Naive thymus-derived CD8-positive, alpha-beta T cell (primary cell): Measurements from ENCODE around the gene SRBD1. TPM values are rescaled to one million over a fixed set of nuclear protein-coding genes. Genes with fewer than 3 reads are reported as not detected.

Source experiments
- ATAC-seq, 2 donors: fragments of 150-1000 bp; cut with Tn5 transposase in 1 of 2; sonication (Bioruptor Pico), chemical (Tn5 transposase) in 1 of 2; 1 replicate in 1 of 2; 2 replicates in 1 of 2; pipeline ENCODE4 v1.10.0; 2021; ENCODE audit warnings: mild to moderate bottlenecking in 2 of 2, moderate library complexity in 2 of 2
- POLR2A ChIA-PET: fragments of 350-600 bp; sonication (Branson Sonifier 250); formaldehyde crosslinking; loops from one replicate; lab custom pipeline; 2021; ENCODE audit warnings: antibody characterized with exemption; lab: Charles Lee
- DNase-seq, 10 donors: peaks; one replicate each; pipeline versions ENCODE4 v3.0.0 to v3.0.0-alpha.2; 2020 to 2022
- H3K27ac Mint-ChIP-seq, 10 donors: one replicate each; pipeline ENCODE4 v1.8.0; 2020 to 2022; ENCODE audit warnings: mild to moderate bottlenecking in 10 of 10, mixed read lengths in 10 of 10, moderate library complexity in 4 of 10, inconsistent platforms in 1 of 10
- H3K27me3 Mint-ChIP-seq, 5 donors: one replicate each; pipeline ENCODE4 v1.8.0; 2021 to 2022; ENCODE audit warnings: mixed read lengths in 5 of 5
- H3K36me3 Mint-ChIP-seq, 3 donors: one replicate each; pipeline ENCODE4 v1.8.0; 2020 to 2022; ENCODE audit warnings: mixed read lengths in 3 of 3, mild to moderate bottlenecking in 2 of 3, inconsistent platforms in 1 of 3
- H3K4me1 Mint-ChIP-seq, 4 donors: one replicate each; pipeline ENCODE4 v1.8.0; 2021 to 2022; ENCODE audit warnings: mixed read lengths in 4 of 4
- H3K4me3 Mint-ChIP-seq, 10 donors: one replicate each; pipeline ENCODE4 v1.8.0; 2020 to 2022; ENCODE audit warnings: mild to moderate bottlenecking in 10 of 10, mixed read lengths in 10 of 10, moderate library complexity in 6 of 10, inconsistent platforms in 1 of 10
- H3K9me3 Mint-ChIP-seq, 9 donors: one replicate each; pipeline ENCODE4 v1.8.0; 2020 to 2022; ENCODE audit warnings: mixed read lengths in 9 of 9, mild to moderate bottlenecking in 3 of 9, inconsistent platforms in 1 of 9, moderate library complexity in 1 of 9
- polyA plus RNA-seq, 3 donors: library from polyadenylated mRNA; unstranded; fragments of 300-500 nt; fragmentation: Illumina TruSeq; gene quantifications; one replicate each; pipeline ENCODE4 v1.2.3, GENCODE V29; 2021
- total RNA-seq, 8 experiments: library from RNA in 2 of 8; stranded (reverse) in 2 of 8; gene quantifications; one replicate each; pipeline ENCODE4 v1.2.3 and lab custom pipeline; 2021 to 2026

SRBD1 gene
- total and polyA plus RNA-seq, 5 experiments from 2014 or later = 13.2 to 26.3 (median 14.5) TPM

DNA sequence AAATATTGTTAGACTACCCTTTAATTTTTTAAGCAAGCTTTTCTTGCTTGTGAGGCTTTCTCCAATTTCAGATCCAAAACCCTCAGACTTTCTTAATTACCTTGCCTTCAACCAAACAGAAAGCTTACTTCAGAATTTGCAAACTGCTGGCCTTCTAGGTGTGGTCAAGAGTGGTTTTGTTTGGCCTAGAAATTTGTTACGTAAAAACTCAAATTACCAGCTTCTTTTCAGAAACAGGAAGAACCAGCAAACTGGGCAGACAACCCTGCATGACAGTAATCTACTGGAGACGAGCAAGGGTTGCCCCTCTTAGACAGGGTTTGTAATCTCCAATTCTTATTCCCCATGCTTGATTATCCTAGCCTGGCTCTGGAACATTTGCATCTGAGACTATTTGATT lies 27.1 kb downstream of the SRBD1 start:
- H3K4me1 Mint-ChIP-seq = peaks cover 14 to 23% (median 15%) of the 10 kb centered on the region in 4 donors
- H3K27me3 Mint-ChIP-seq = no peaks in the 10 kb centered on the region
- no peak overlapping the region for H3K27ac Mint-ChIP-seq
- ATAC-seq (no peak), DNase-seq (no peak)
- POLR2A ChIA-PET = no interaction called here
- no peak overlapping the region for H3K4me3 Mint-ChIP-seq
- no peaks in the 10 kb centered on the region for H3K9me3 Mint-ChIP-seq
- H3K36me3 Mint-ChIP-seq = peaks cover 5 to 17% (median 8%) of the 10 kb centered on the region in 3 donors

DNA sequence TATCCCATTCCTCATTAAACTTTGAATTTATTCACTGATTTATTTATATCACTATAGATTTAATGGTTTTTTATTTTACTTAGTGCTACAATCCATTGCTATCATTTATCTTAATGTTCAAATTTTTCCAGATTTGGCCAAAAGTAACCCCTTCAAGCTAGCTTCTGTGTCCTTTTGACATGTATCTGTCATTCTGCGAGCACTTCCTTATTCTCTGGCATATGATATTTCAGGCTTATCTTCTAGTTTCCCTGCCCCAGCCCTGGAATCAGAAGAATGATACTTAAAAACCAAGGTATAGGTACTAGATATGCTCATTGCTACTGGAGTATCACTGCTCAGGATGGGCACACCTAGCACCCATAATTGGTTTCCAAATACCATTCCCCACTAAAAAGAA lies 28.5 kb downstream of the SRBD1 start:
- DNase-seq (no peak), ATAC-seq (no peak)
- peaks cover under 1 to 10% (median 2%) of the 10 kb centered on the region in 4 donors for H3K4me1 Mint-ChIP-seq
- no peak overlapping the region for H3K4me3 Mint-ChIP-seq
- H3K27me3 Mint-ChIP-seq = no peaks in the 10 kb centered on the region
- POLR2A ChIA-PET = no interaction called here
- no peaks in the 10 kb centered on the region for H3K9me3 Mint-ChIP-seq
- H3K27ac Mint-ChIP-seq = no peak overlapping the region
- peaks cover 5 to 21% (median 13%) of the 10 kb centered on the region in 3 donors for H3K36me3 Mint-ChIP-seq

DNA sequence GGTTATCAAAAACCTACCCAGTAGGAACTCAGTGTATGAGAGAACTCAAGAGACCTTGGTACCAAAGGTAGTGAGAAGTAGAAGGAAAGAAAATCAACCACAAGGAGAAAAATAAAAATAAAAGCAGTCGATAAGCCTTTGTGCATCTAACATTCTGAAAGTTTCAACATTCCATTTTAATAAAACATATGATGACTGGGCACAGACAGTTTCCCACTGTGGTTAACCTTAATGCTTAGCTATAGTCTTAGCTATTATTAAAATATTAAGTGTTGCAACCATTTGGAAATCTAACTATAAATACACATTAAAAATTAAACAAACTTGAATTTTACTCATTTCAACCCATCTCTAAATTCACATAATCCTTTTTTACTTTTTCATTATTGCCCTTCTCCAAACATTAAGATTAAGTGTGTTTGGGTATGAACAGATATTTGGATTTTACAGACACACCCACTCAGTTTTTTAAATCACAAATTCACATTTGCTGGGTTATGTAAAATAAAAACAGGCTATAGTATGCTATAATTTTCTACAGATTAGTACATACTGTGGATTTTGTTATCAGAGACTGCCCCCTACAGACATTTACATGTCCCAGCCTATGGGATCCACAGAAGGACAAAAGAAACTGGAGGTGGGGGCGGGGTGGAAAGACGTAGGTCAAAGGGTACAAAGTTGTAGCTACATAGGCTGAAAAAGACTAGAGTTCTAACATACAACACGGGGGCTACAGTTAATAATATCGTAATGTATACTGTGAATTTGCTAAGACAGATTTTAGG lies 32.8 kb downstream of the SRBD1 start:
- Mint-ChIP-seq H3K27me3 (no peaks in the 10 kb centered on the region), H3K4me3 (no peak overlapping the region), H3K4me1 (peaks cover 0 to 3% (median under 1%) of the 10 kb centered on the region in 4 donors), H3K9me3 (no peaks in the 10 kb centered on the region), H3K27ac (peak overlapping the region in 1 of 10 donors; percentile 40), H3K36me3 (peaks cover 13 to 48% (median 25%) of the 10 kb centered on the region in 3 donors)
- POLR2A ChIA-PET = no interaction called here
- DNase-seq = peak in 4 of 10 donors; percentile 10 to 39 (median 19)
- ATAC-seq = peak; percentile 76 to 84

DNA sequence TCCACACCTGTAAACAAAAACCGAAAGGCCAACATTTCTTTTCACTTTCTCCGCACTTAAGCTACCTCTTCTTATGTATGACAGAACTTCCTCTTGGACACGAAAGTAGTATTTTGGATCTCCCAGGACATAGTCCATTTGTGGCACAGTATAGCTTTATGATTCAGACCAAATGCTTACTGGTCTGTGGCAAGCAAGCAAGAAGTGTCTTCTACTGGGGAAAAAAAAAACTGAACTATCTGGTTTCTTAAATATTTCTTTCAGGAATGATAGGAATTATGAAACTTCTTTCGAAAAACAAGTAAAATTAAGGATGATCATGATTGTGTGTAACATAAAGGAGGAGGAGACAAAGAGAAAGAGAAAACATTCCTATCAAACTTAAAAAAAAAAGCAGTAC lies 33.6 kb downstream of the SRBD1 start:
- no peaks in the 10 kb centered on the region for H3K27me3 Mint-ChIP-seq
- no peaks in the 10 kb centered on the region for H3K9me3 Mint-ChIP-seq
- no peak overlapping the region for H3K4me3 Mint-ChIP-seq
- peak overlapping the region in 2 of 10 donors; percentile 53 to 57 for H3K27ac Mint-ChIP-seq
- peaks cover 13 to 54% (median 32%) of the 10 kb centered on the region in 3 donors for H3K36me3 Mint-ChIP-seq
- peaks cover 0 to 3% (median under 1%) of the 10 kb centered on the region in 4 donors for H3K4me1 Mint-ChIP-seq
- ATAC-seq (no peak), DNase-seq (no peak)
- POLR2A ChIA-PET = interaction anchor here (0.6 kb wide), 1 partner anchor 68 kb away, joined by 3 read pairs; no protein-coding TSS in a partner anchor

DNA sequence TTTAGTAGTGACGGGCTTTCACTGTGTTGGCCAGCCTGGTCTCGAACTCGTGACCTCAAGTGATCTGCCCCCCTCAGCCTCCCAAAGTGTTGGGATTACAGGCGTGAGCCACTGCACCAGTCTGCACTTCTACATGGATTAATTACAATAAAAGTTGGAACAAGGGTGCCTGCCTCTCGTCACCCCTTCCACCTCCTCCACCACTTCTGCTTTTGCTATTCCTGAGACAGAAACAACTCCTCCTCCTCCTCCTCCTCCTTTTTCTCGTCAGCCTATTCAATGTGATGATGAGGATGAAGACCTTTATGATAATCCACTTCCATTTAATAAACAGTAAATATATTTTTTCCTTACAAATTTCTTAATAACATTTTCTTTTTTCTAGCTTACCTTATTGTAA lies 35.2 kb downstream of the SRBD1 start:
- POLR2A ChIA-PET = no interaction called here
- ATAC-seq (no peak), DNase-seq (no peak)
- no peak overlapping the region for H3K4me3 Mint-ChIP-seq
- H3K9me3 Mint-ChIP-seq = no peaks in the 10 kb centered on the region
- no peak overlapping the region for H3K27ac Mint-ChIP-seq
- no peaks in the 10 kb centered on the region for H3K27me3 Mint-ChIP-seq
- H3K36me3 Mint-ChIP-seq = peaks cover 9 to 57% (median 43%) of the 10 kb centered on the region in 3 donors
- peaks cover 0 to 4% (median 0%) of the 10 kb centered on the region in 4 donors for H3K4me1 Mint-ChIP-seq

DNA sequence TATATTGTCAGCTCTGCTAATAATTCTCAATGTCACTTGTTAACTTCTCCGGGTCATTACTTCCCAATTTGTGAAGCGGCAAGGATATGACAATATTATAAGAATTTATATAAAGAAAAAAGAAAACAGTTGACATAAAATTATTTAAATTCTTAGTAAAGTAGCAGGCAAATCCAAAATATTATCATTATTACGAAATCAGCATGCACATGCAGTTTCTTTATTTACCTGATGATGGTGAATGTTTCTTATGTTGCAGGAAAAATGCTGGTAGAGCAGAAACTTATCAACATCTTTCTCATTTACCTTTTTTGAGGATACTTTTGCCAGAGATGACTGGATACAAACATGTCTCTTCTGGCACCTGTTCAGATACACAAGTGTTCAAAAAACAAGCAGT lies 38.1 kb downstream of the SRBD1 start:
- Mint-ChIP-seq H3K9me3 (no peaks in the 10 kb centered on the region), H3K4me1 (peaks cover 3 to 21% (median 7%) of the 10 kb centered on the region in 4 donors), H3K36me3 (peaks cover 11 to 51% (median 50%) of the 10 kb centered on the region in 3 donors), H3K27me3 (no peaks in the 10 kb centered on the region), H3K27ac (no peak overlapping the region), H3K4me3 (no peak overlapping the region)
- DNase-seq (no peak), ATAC-seq (no peak)
- POLR2A ChIA-PET = no interaction called here

DNA sequence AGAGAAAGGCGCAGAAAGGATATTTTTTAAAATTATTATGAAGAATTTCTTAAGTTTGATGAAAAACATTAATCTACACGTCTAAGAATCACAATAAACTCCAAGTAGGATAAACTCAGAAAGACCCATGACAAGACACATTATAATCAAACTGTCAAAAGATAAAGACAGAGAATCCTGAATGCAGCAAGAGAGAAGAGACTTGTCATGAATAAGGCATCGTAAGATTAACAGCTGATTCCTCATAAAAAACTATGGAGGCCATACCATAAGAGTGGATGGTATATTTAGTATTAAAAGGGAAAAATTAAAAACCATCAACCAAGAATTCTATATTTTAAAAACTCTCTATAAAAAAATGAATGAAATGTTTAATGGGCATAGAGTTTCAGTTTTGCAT lies 39.1 kb downstream of the SRBD1 start:
- Mint-ChIP-seq H3K4me1 (peaks cover 4 to 26% (median 12%) of the 10 kb centered on the region in 4 donors), H3K36me3 (peaks cover 7 to 44% (median 42%) of the 10 kb centered on the region in 3 donors), H3K4me3 (no peak overlapping the region), H3K9me3 (no peaks in the 10 kb centered on the region), H3K27me3 (no peaks in the 10 kb centered on the region), H3K27ac (peak overlapping the region in 2 of 10 donors; percentile 26 to 69)
- POLR2A ChIA-PET = no interaction called here
- no peak for DNase-seq
- no peak for ATAC-seq

DNA sequence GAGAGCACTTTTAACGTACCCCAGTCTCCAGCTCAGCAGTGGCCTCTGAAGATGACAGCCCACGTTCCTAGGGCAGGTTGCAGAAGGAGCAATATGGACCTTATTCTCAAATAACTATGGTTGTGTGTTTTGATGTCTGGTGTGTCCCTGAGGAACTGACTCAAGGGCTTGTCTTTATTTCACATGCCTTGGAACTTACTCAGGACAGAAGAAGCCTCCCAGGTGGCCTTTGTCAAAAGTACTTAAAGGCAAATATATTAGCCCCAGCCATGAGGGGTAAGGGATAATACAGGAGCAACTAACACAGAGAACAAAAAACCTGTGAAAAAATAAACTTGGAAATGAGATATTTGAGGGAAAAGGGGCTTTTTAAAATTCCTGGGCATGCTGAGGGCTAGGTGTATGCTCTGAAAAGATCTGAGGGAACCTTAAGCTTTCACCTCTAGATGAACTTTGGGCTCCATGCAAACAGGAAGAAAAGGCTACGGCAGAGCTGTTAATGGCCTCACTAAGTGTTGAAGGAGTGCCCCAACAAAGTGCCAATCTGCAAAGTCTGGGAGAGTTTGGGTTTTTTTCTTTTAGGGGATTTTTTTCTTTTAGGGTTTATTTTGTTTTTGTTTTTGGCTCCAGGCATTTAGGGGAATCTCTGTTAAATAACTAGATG lies 40.3 kb downstream of the SRBD1 start:
- POLR2A ChIA-PET = no interaction called here
- no peak for DNase-seq
- no peak overlapping the region for H3K4me3 Mint-ChIP-seq
- H3K27ac Mint-ChIP-seq = peak overlapping the region in 7 of 10 donors; percentile 6 to 75 (median 12)
- ATAC-seq = no peak
- no peaks in the 10 kb centered on the region for H3K27me3 Mint-ChIP-seq
- H3K9me3 Mint-ChIP-seq = no peaks in the 10 kb centered on the region
- peaks cover 5 to 42% (median 40%) of the 10 kb centered on the region in 3 donors for H3K36me3 Mint-ChIP-seq
- H3K4me1 Mint-ChIP-seq = peaks cover 4 to 34% (median 14%) of the 10 kb centered on the region in 4 donors

DNA sequence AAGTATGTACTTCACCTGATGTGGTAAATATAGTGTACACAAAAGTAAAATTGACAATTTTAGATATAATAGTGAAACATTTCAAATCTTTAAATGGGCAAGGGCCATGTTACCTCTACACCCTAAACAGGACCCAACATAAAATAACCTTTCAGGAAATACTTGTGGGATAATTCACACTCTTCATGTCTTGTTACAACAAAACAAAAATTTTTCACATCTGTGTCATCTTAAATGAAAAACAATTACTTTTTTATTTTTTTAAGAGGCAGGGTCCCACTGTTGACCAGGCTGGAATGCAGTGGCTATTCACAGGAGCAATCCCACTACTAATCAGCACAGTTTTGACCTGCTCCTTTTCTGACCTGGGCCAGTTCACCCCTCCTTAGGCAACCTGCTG lies 42.1 kb downstream of the SRBD1 start:
- POLR2A ChIA-PET = no interaction called here
- no peak for ATAC-seq
- Mint-ChIP-seq H3K27ac (peak overlapping the region; percentile 70 to 98 (median 87)), H3K36me3 (peaks cover 5 to 39% (median 30%) of the 10 kb centered on the region in 3 donors), H3K4me3 (peak overlapping the region in 6 of 10 donors; percentile 7 to 50 (median 20)), H3K27me3 (no peaks in the 10 kb centered on the region), H3K9me3 (no peaks in the 10 kb centered on the region), H3K4me1 (peaks cover 7 to 47% (median 21%) of the 10 kb centered on the region in 4 donors)
- no peak for DNase-seq

DNA sequence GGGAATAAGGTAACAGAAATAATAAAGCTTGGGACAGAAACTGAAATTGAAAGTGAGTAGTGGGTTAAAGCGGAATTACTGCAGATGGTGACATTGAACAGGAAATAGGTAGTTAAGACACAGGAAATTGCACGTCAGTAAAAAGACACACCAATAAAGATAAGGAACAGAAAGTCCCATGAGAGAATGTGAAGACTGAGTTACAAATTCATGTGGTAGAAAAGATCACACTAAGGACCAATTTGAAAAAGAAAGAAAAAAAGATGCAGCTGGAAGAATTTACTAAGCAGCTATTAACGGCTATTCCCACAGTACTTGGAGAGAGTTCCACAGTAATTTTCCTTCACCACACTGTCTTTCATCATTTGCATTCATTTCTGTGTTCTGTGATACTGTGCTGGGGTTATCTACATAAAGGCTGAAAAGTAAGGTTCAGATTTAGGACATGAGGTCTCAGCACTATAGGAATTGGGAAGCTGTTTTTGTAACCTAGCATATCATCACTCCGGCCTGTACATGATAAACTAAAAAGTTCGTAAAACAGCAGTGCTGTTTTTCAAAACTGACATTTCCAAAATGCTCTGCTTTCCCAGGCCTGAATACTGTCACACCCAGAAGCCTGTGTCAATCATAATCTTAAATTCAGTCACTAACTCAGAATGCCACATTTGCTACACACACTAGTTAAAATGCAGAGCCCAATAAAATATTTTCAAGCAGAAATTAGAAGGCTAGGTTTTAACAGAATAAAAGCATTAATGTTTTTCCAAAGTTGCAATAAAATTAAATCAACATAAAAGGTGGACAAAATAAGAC lies 42.9 kb downstream of the SRBD1 start:
- DNase-seq (peak in 5 of 10 donors; percentile 9 to 83 (median 72)), ATAC-seq (peak; percentile 96 to 99)
- peaks cover 7 to 53% (median 27%) of the 10 kb centered on the region in 4 donors for H3K4me1 Mint-ChIP-seq
- POLR2A ChIA-PET = interaction anchor here (0.6 to 1.2 kb wide), 3 partner anchors 43 to 1843 kb away, joined by 3 to 4 read pairs (median 4); partner anchors contain the start of genes PRKCE and SRBD1
- peak overlapping the region; percentile 81 to 98 (median 95) for H3K27ac Mint-ChIP-seq
- peaks cover 5 to 33% (median 23%) of the 10 kb centered on the region in 3 donors for H3K36me3 Mint-ChIP-seq
- no peaks in the 10 kb centered on the region for H3K9me3 Mint-ChIP-seq
- no peaks in the 10 kb centered on the region for H3K27me3 Mint-ChIP-seq
- peak overlapping the region; percentile 74 to 92 (median 87) for H3K4me3 Mint-ChIP-seq

DNA sequence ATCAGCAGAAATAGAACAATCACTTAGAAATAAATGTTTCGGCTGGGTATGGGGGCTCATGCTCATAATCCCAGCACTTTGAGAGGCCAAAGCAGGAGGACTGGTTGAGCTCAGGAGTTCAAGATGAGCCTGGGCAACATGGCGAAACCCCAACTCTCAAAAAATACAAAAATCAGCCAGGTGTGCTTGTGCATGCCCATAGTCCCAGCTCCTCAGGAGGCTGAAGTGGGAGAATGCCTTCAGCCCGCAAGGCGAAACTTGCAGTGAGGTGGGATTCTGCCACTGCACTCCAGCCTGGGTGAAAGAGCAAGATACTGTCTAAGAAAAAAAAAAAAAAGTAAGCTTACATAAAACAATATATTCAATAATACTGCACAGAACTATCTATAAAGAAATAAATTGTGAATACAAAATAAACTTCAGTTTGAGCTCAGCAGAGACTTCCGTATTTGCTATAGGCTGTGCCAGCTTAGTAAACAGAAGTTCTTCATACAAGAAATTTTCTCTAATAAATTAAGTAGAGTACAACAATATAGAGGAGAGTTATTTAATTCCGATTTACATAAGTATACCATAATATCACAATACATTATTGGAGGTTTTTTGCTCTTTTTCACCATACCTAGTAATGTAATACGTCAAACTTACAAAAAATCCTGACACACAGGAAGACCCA lies 43.6 kb downstream of the SRBD1 start:
- POLR2A ChIA-PET = interaction anchor here (0.7 to 1.2 kb wide), 3 partner anchors 43 to 1376 kb away, joined by 3 to 4 read pairs (median 3); partner anchors contain the start of genes PRKCE and SRBD1
- Mint-ChIP-seq H3K4me3 (peak overlapping the region; percentile 74 to 92 (median 87)), H3K9me3 (no peaks in the 10 kb centered on the region), H3K36me3 (peaks cover 5 to 30% (median 21%) of the 10 kb centered on the region in 3 donors), H3K4me1 (peaks cover 7 to 54% (median 28%) of the 10 kb centered on the region in 4 donors), H3K27me3 (no peaks in the 10 kb centered on the region), H3K27ac (peak overlapping the region; percentile 81 to 98 (median 95))
- ATAC-seq (peak; percentile 4 to 16), DNase-seq (peak in 1 of 10 donors; percentile 8)
